ENCODE measurements around the gene DNLZ.

GRCh38 chr9:136346157-136346481, 17.4 kb downstream of the DNLZ start:
- TF ChIP-seq CTCF (IDR thresholded peaks at IDR 0.05; ENCODE audit: low read depth, low read length): no peak
- no peak for TF ChIP-seq EZH2phosphoT487 (IDR thresholded peaks at IDR 0.05; ENCODE audit: low read depth)

All from OCI-LY3 (cell line).